ENCODE results near the gene PES1.

The PES1 gene

GRCh38 chr22:30535182-30535581 is 56.5 kb downstream of the PES1 start:
- no peak for DNase-seq (ENCODE audit: low spot score)
- TF ChIP-seq, protein P1, sequence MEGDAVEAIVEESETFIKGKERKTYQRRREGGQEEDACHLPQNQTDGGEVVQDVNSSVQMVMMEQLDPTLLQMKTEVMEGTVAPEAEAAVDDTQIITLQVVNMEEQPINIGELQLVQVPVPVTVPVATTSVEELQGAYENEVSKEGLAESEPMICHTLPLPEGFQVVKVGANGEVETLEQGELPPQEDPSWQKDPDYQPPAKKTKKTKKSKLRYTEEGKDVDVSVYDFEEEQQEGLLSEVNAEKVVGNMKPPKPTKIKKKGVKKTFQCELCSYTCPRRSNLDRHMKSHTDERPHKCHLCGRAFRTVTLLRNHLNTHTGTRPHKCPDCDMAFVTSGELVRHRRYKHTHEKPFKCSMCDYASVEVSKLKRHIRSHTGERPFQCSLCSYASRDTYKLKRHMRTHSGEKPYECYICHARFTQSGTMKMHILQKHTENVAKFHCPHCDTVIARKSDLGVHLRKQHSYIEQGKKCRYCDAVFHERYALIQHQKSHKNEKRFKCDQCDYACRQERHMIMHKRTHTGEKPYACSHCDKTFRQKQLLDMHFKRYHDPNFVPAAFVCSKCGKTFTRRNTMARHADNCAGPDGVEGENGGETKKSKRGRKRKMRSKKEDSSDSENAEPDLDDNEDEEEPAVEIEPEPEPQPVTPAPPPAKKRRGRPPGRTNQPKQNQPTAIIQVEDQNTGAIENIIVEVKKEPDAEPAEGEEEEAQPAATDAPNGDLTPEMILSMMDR (IDR thresholded peaks at IDR 0.05; ENCODE audit: extremely low read depth, missing control alignments), result no peak

DNA sequence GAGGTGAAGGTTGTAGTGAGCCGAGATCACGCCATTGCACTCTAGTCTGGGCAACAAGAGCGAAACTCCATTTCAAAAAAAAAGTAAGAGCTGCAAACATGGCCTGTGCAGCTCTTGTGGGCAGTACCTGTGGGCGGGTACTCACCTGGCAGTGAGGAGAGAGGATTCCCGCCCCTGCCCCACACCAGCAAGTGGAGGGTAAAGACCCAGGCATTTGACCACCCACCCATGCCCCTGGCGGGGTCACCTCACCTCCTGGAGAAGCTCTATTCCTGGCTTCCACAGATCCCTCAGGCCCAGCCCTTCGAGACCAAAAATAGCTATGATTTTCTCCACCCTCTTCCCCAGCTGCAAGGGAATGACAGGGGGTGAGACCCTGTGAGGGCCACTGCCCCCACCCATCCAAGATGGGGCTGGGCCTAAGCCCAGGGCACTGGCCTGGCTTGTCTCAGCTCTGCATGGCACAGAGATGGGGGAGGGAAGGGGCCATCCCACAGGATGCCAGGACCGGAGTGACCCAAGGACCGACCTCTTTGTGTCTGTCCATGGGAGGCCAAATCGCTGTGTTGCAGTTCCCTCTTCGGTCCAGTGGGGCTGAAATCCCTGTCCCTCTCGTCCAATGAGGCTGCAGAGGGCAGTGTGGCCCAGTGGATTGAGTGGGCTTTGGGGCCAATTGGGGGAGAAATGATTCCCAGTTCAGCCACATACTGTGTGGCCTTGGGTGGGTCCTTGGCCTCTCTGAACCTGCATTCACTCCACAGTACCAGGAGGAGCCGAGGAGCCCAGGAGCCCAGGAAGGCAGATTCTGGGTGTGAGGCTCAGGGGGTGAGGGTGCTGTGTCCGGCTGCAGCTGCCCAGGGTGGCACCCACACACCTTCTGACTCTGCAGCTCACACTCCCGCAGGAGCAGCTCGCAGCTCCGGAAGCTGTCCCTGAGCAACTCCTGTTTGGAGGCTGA is 59.8 kb downstream of the PES1 start:
- TF ChIP-seq, protein P1 (IDR thresholded peaks at IDR 0.05; ENCODE audit: extremely low read depth, missing control alignments), result no peak
- no peak for DNase-seq (ENCODE audit: low spot score)

DNA sequence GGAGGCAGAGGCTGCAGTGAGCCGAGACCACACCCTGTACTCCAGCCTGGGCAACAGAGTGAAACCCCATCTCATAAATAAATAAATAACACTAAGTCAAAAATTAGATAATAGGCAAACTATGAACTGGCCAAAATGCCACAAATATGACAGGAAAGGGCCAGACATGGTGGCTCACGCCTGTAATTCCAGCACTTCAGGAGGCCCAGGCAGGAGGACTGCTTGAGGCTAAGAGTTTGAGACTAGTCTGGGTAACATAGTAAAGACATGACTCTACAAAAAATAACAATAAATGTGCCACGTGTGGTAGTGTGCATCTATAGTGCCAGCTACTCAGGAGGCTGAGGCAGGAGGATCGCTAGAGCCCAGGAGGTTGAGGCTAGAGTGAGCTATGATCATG is 65.1 kb downstream of the PES1 start:
- DNase-seq (ENCODE audit: low spot score), result no peak
- TF ChIP-seq, protein P1 (IDR thresholded peaks at IDR 0.05; ENCODE audit: extremely low read depth, missing control alignments), result no peak

Measured in GM20000 (cell line).